Lower lobe of right lung (tissue), 2 donors: ENCODE data around the gene GUCD1. TPM values are rescaled to one million over a fixed set of nuclear protein-coding genes. Genes with fewer than 3 reads are reported as not detected.

Experiments
- ATAC-seq, 2 donors: fragments of 200-7000 bp; cut with Tn5 transposase; one replicate each; pipeline ENCODE4 v1.9.1; 2020 to 2022; ENCODE audit warnings: mild to moderate bottlenecking in 2 of 2, moderate library complexity in 2 of 2
- DNase-seq: peaks from one replicate; pipeline ENCODE4 v3.0.0-alpha.2; 2020
- H3K27ac ChIP-seq: fragments of 200-600 bp; one replicate; pipeline ENCODE4 v1.8.0; 2022
- H3K27me3 ChIP-seq: fragments of 200-600 bp; one replicate; pipeline ENCODE4 v1.8.0; 2022; ENCODE audit warnings: low read depth
- H3K36me3 ChIP-seq: fragments of 200-600 bp; one replicate; pipeline ENCODE4 v1.8.0; 2022; ENCODE audit warnings: mild to moderate bottlenecking
- H3K4me1 ChIP-seq: fragments of 200-600 bp; one replicate; pipeline ENCODE4 v1.8.0; 2022
- H3K4me3 ChIP-seq: fragments of 200-600 bp; one replicate; pipeline ENCODE4 v1.8.0; 2022; ENCODE audit warnings: mild to moderate bottlenecking
- H3K9me3 ChIP-seq: fragments of 200-600 bp; one replicate; pipeline ENCODE4 v1.8.0; 2022
- CTCF ChIP-seq: fragments of 200-600 bp; IDR thresholded peaks from one replicate; pipeline ENCODE4 v1.8.0; 2022; ENCODE audit warnings: antibody characterized with exemption, mild to moderate bottlenecking
- intact Hi-C: fragments of 100-400 bp; cut with DNase I; formaldehyde crosslinking; loops from one replicate; pipeline ENCODE4 v1.11.0; 2022
- total RNA-seq: library from RNA; stranded (reverse); fragmentation: NEBNext Ultra II Directional; extraction: Animal tissue kit (Norgen Biotek cat#: 25700); gene quantifications from one replicate; pipeline ENCODE4 v1.2.1, GENCODE V29; 2021
- donor health status: DM: no; HTN: yes; CAD: no; lungs with severe emphysema.

The GUCD1 gene
- total RNA-seq, 1 donor from 2014 or later: 120 TPM

DNA sequence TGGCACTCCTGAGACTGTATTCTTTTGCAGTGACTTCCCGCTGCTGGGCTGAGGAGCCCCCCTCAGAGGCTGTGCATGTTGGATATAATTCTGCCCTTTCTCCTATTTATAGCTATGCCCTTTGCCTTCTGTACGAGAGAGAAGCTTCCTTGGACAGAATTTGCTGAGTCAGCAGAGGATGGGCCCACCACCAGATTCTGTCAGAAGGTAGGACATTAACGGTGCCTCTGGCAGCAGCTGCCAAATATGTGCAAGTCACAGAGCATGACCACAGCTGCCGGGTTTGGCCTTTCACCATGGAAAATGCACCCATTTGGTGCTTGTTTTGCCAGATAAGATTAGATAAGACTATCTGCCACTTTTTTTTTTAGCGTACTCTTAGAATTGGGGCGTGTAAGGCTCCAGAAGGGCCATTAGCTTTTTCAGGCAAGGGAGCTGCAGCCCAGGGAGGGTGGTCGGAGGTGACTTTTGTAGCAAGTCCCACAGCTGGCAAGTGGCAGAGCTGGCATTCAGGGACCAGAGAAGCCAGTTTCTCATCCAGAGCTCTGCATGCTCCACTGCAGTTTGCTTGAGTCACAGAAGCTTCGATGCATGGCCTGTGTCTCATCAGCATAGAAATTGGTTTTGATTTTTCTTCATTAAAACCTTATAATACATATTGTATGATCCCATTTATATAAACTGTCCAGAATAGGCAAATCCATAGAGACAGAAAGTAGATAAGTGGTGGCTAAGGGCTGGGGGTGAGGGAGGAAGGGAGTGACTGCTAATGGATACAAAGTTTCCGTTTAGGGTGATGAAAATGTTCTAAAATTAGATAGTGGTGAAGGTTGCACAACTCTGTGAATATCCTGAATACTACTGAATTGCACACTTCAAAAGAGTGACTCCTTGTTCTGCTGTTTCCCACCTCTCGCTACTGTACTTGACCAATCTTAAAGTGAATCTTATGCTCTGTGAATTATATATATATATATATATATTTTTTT lies 44.0 kb downstream of the GUCD1 start:
- Histone ChIP-seq H3K27me3 (no peaks in the 10 kb centered on the region), H3K27ac (peak overlapping the region; percentile 21), H3K9me3 (no peaks in the 10 kb centered on the region), H3K36me3 (no peaks in the 10 kb centered on the region), H3K4me1 (peaks cover 48% of the 10 kb centered on the region), H3K4me3 (no peak overlapping the region)
- TF ChIP-seq CTCF: no peak
- DNase-seq (no peak), ATAC-seq (peak; percentile 59 to 67)
- intact Hi-C loops: no loop called here

- Histone ChIP-seq H3K9me3 (no peaks in the 10 kb centered on the region), H3K4me3 (no peak overlapping the region), H3K27me3 (no peaks in the 10 kb centered on the region), H3K36me3 (no peaks in the 10 kb centered on the region), H3K4me1 (peaks cover 64% of the 10 kb centered on the region), H3K27ac (peak overlapping the region; percentile 50)
- ATAC-seq (no peak), DNase-seq (no peak)
- no peak for TF ChIP-seq CTCF
- intact Hi-C loops: no loop called here
Observed at GRCh38 chr22:24507716-24508115, 47.2 kb downstream of the GUCD1 start.

GRCh38 chr22:24506802-24507438 lies 48.0 kb downstream of the GUCD1 start:
- no peak for TF ChIP-seq CTCF

GRCh38 chr22:24504956-24505736 lies 49.8 kb downstream of the GUCD1 start:
- intact Hi-C loops: no loop called here
- no peak overlapping the region for H3K27ac ChIP-seq
- H3K27me3 ChIP-seq: no peaks in the 10 kb centered on the region
- peaks cover 42% of the 10 kb centered on the region for H3K4me1 ChIP-seq
- no peak for ATAC-seq
- H3K36me3 ChIP-seq: no peaks in the 10 kb centered on the region
- H3K9me3 ChIP-seq: no peaks in the 10 kb centered on the region
- H3K4me3 ChIP-seq: no peak overlapping the region
- no peak for DNase-seq
- TF ChIP-seq CTCF: no peak

More at GRCh38 chr22:24506802-24507438, 48.0 kb downstream of the GUCD1 start:
- intact Hi-C loops: no loop called here
- H3K27ac ChIP-seq: peak overlapping the region; percentile 50
- no peaks in the 10 kb centered on the region for H3K27me3 ChIP-seq
- ATAC-seq (peak; percentile 74 to 79), DNase-seq (no peak)
- no peaks in the 10 kb centered on the region for H3K9me3 ChIP-seq
- no peaks in the 10 kb centered on the region for H3K36me3 ChIP-seq
- no peak overlapping the region for H3K4me3 ChIP-seq
- H3K4me1 ChIP-seq: peaks cover 60% of the 10 kb centered on the region

GRCh38 chr22:24504540-24504939 lies 50.4 kb downstream of the GUCD1 start:
- H3K27me3 ChIP-seq: no peaks in the 10 kb centered on the region
- H3K27ac ChIP-seq: no peak overlapping the region
- no peak overlapping the region for H3K4me3 ChIP-seq
- no peaks in the 10 kb centered on the region for H3K36me3 ChIP-seq
- H3K9me3 ChIP-seq: no peaks in the 10 kb centered on the region
- DNase-seq (no peak), ATAC-seq (peak in 1 of 2 donors; percentile 28)
- intact Hi-C loops: no loop called here
- no peak for TF ChIP-seq CTCF
- peaks cover 41% of the 10 kb centered on the region for H3K4me1 ChIP-seq
